ENCODE measurements around the gene ZRSR2.

DNA sequence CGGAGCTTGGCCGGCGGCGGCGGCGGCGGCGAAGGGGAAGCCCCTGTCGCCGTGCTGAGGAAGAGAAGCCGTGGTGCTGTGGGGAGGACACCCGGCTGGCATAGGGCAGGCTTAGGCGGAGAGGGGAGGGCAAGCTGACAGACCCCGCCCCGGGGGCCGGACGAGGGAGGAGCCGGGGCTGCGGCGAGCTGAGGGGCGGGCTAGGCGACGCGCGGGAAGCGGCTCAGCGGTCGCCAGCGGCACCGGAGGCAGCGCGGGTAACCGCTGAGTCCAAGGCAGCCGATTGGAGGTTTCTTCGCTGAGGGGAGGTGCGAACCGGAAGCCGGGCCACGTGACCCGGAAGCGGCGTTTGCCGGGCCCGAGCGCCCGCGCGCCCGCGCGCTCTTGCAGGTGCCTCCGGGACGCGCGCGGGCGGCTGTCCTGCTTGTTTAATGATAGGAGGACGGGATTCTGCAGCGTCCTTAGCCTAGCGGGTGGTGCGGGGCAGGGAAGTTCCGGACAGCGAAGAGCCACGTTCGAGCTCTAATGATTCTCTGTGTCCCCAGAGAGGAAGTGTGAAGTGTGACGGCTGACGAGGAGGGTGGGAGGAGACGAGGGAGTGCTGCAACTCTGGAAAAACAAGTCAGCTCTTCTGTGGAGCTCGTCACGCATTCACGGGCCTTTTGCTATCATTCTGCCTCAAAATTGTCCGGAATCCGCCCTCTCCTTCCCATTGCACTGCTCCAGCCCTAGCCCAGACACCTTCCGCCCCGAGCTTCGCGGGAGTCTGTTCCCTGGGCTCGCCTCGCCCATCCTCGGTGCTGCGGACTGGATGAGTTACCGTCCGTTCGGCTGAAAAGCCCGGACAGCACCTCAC is 64.7 kb downstream of the ZRSR2 start, which contains the start of gene AP1S2:
- no peak for TF ChIP-seq PBX3 (IDR thresholded peaks at IDR 0.05)
- TF ChIP-seq CTCF (IDR thresholded peaks at IDR 0.05), result no peak
- peak; percentile 59 for TF ChIP-seq POLR2A (IDR thresholded peaks at IDR 0.05; ENCODE audit: low read length)
- TF ChIP-seq, protein P1, sequence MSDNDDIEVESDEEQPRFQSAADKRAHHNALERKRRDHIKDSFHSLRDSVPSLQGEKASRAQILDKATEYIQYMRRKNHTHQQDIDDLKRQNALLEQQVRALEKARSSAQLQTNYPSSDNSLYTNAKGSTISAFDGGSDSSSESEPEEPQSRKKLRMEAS (IDR thresholded peaks at IDR 0.05), result peak; percentile 82; the same call in 1 of the 2 replicates
